GM12801 (cell line): ENCODE measurements around the gene CLPTM1.

Experiments
- CTCF ChIP-seq: IDR thresholded peaks from one replicate; pipeline ENCODE4 v1.5.1; 2011; ENCODE audit warnings: control low read depth; ENCODE audit not compliant: insufficient read length; ENCODE audit errors: extremely low read depth

Gene CLPTM1

GRCh38 chr19:44960906-44961728 lies 5.9 kb downstream of the CLPTM1 start:
- TF ChIP-seq CTCF = no peak

- no peak for TF ChIP-seq CTCF
Measured at GRCh38 chr19:44961821-44962220, 6.6 kb downstream of the CLPTM1 start.

GRCh38 chr19:44968118-44968517 lies 12.9 kb downstream of the CLPTM1 start:
- no peak for TF ChIP-seq CTCF

- TF ChIP-seq CTCF = no peak
Measured at GRCh38 chr19:44968670-44969069, 13.5 kb downstream of the CLPTM1 start.

- TF ChIP-seq CTCF = no peak
Measured at GRCh38 chr19:44969437-44969836, 14.3 kb downstream of the CLPTM1 start.

- no peak for TF ChIP-seq CTCF
Measured at GRCh38 chr19:44972802-44973201, 17.6 kb downstream of the CLPTM1 start.

GRCh38 chr19:44973982-44974735 lies 19.0 kb downstream of the CLPTM1 start:
- no peak for TF ChIP-seq CTCF
